DOHH2 (cell line): ENCODE measurements around the gene B4GALT2.

Source experiments
- H3F3A ChIP-seq: fragments of 200-600 bp; sonication (generic), shearing (Covaris generic); 2 replicates; pipeline ENCODE4 v1.6.0; 2016; ENCODE audit warnings: antibody characterized with exemption, mild to moderate bottlenecking; ENCODE audit not compliant: control insufficient read depth, insufficient read depth
- H3K27ac ChIP-seq: fragments of 200-600 bp; sonication (generic); 2 replicates; pipeline ENCODE4 v1.5.1; 2014; ENCODE audit warnings: low read depth, mild to moderate bottlenecking, low read length, moderate library complexity
- H3K27me3 ChIP-seq: fragments of 200-600 bp; sonication (generic); 2 replicates; pipeline ENCODE4 v1.6.1; 2014; ENCODE audit warnings: mild to moderate bottlenecking, low read length, mixed read lengths; ENCODE audit not compliant: control insufficient read depth
- H3K36me3 ChIP-seq: fragments of 200-600 bp; sonication (generic); 2 replicates; pipeline ENCODE4 v1.6.1; 2014; ENCODE audit warnings: mild to moderate bottlenecking, low read length, moderate library complexity, mixed read lengths; ENCODE audit not compliant: control insufficient read depth
- H3K4me1 ChIP-seq: fragments of 200-600 bp; sonication (generic); 2 replicates; pipeline ENCODE4 v1.6.1; 2014; ENCODE audit warnings: mild to moderate bottlenecking, low read length, mixed read lengths; ENCODE audit not compliant: control insufficient read depth
- H3K4me2 ChIP-seq: fragments of 200-600 bp; sonication (generic); 2 replicates; pipeline ENCODE4 v1.6.0; 2014; ENCODE audit warnings: mild to moderate bottlenecking, low read length, moderate library complexity
- H3K4me3 ChIP-seq: fragments of 200-600 bp; sonication (generic); 2 replicates; pipeline ENCODE4 v1.5.1; 2014; ENCODE audit warnings: mild to moderate bottlenecking, low read length, mixed read lengths
- H3K79me2 ChIP-seq: fragments of 200-600 bp; sonication (generic); 2 replicates; pipeline ENCODE4 v1.6.1; 2014; ENCODE audit warnings: mild to moderate bottlenecking, low read length, mixed read lengths; ENCODE audit not compliant: control insufficient read depth
- H3K9me2 ChIP-seq: fragments of 200-600 bp; sonication (generic); replicated peaks from 2 replicates; pipeline ENCODE4 v1.6.1; 2014; ENCODE audit warnings: mild to moderate bottlenecking, low read length, mixed read lengths; ENCODE audit not compliant: control insufficient read depth
- H3K9me3 ChIP-seq: fragments of 200-600 bp; sonication (generic); 2 replicates; pipeline ENCODE4 v1.6.1; 2014; ENCODE audit warnings: antibody characterized with exemption, low read length, mixed read lengths; ENCODE audit not compliant: control insufficient read depth, insufficient read depth
- H4K20me1 ChIP-seq: fragments of 200-600 bp; sonication (generic); 2 replicates; pipeline ENCODE4 v1.6.0; 2014; ENCODE audit warnings: low read depth, mild to moderate bottlenecking, antibody characterized with exemption, low read length, moderate library complexity; ENCODE audit not compliant: control insufficient read depth, insufficient read depth
- EZH2phosphoT487 ChIP-seq: fragments of 200-600 bp; sonication (generic); IDR thresholded peaks from 2 replicates; pipeline ENCODE4 v1.6.1; 2017; ENCODE audit warnings: borderline replicate concordance, mild to moderate bottlenecking, antibody characterized with exemption, low read length, moderate library complexity, mixed read lengths
- TF ChIP-seq, protein P1 (sequence below): fragments of 200-600 bp; sonication (generic); IDR thresholded peaks from one replicate; pipeline ENCODE4 v1.5.1; 2014; ENCODE audit warnings: antibody characterized with exemption, mild to moderate bottlenecking, low read depth, low read length; ENCODE audit not compliant: poor library complexity, severe bottlenecking

B4GALT2 gene

DNA sequence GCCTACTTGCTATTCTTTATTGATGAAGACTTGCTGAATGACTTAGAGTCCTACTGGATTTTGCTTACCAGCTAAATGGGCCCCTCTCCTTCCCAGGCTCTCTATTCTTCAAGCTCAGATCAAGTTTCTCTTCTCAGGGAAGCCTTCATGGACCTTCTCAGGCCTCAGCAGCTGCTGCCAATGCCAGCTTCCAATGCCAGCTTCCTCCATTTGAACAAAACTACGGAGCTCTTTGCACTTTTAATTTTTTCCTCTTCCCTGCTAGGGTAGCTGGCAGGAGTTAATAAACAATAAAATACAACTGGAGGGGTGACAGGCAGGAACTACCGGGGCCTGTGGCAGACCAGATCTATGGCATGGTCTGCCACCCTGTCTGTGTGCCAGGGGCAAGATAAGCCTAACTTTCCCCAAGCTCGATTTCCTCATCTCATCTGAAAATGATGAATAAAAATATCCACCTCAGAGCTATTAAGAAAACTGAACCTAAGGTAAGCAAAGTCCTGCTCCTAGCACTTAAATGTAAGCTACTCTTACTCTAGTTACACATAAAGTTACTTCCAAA is 33.3 kb upstream of the B4GALT2 start:
- H3K27ac ChIP-seq: no peak overlapping the region
- TF ChIP-seq, protein P1, sequence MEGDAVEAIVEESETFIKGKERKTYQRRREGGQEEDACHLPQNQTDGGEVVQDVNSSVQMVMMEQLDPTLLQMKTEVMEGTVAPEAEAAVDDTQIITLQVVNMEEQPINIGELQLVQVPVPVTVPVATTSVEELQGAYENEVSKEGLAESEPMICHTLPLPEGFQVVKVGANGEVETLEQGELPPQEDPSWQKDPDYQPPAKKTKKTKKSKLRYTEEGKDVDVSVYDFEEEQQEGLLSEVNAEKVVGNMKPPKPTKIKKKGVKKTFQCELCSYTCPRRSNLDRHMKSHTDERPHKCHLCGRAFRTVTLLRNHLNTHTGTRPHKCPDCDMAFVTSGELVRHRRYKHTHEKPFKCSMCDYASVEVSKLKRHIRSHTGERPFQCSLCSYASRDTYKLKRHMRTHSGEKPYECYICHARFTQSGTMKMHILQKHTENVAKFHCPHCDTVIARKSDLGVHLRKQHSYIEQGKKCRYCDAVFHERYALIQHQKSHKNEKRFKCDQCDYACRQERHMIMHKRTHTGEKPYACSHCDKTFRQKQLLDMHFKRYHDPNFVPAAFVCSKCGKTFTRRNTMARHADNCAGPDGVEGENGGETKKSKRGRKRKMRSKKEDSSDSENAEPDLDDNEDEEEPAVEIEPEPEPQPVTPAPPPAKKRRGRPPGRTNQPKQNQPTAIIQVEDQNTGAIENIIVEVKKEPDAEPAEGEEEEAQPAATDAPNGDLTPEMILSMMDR: no peak
- no peak for TF ChIP-seq EZH2phosphoT487
- peaks cover 41% of the 10 kb centered on the region for H3K79me2 ChIP-seq
- peak overlapping the region; percentile 94 for H3K4me3 ChIP-seq
- H3K4me2 ChIP-seq: peak overlapping the region; percentile 93
- H3K36me3 ChIP-seq: peaks cover 23% of the 10 kb centered on the region
- H4K20me1 ChIP-seq: no peaks in the 10 kb centered on the region
- H3K4me1 ChIP-seq: peaks cover 26% of the 10 kb centered on the region
- no peaks in the 10 kb centered on the region for H3K9me2 ChIP-seq
- no peaks in the 10 kb centered on the region for H3F3A ChIP-seq
- H3K27me3 ChIP-seq: no peaks in the 10 kb centered on the region
- H3K9me3 ChIP-seq: no peaks in the 10 kb centered on the region

DNA sequence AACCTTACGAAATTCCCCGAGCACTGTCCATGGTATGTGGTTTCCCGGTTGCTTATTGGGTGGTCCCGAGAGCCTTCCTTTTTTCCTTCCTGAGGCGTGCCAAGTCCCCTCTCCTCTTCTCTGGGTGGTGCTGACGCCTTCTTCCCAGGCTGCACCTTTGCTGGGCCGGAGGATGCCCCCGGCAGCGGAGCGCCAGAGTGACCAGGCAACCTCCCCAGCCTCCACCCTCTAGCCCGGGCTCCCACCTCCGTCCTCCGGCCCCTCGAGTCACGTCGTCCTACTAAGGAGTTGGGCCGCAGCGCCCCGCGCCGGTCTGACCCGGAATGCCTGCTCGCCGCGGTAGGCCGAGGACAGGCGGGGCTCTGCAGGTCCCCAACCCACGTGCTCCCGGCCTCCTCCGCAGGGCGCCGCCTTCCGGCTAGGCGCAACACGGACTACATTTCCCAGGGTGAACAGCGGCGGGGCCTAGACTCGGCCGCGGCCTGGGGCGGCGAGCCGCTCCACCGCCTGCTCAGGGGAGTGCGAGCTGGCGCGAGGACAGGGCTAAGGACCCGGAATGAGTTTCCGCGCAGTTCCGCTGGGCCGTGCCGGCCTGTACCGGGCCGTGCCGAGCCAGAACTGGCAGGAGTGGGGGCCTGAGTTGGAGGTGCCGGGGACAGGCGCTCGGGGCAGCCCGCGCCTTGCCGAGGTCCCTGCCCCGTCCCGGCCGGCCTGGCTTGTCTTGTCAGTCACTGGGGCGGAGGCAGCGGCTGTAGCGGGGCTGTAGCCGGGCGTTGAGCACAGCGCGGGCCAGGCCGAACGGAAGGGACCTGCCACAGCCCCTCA is 32.6 kb upstream of the B4GALT2 start, which contains the start of gene IPO13:
IPO13 (plus strand) TSS at position 715 of the 825 bp plus-strand sequence. CDS start 651 bp downstream, outside the sequence.
- H4K20me1 ChIP-seq: no peaks in the 10 kb centered on the region
- no peaks in the 10 kb centered on the region for H3F3A ChIP-seq
- H3K36me3 ChIP-seq: peaks cover 27% of the 10 kb centered on the region
- H3K4me1 ChIP-seq: peaks cover 26% of the 10 kb centered on the region
- H3K79me2 ChIP-seq: peaks cover 46% of the 10 kb centered on the region
- H3K27ac ChIP-seq: peak within 1 kb of the TSS; percentile 64
- no peaks in the 10 kb centered on the region for H3K27me3 ChIP-seq
- no peaks in the 10 kb centered on the region for H3K9me2 ChIP-seq
- TF ChIP-seq, protein P1: peak; percentile 89
- TF ChIP-seq EZH2phosphoT487: no peak
- no peaks in the 10 kb centered on the region for H3K9me3 ChIP-seq
- H3K4me2 ChIP-seq: peak within 1 kb of the TSS; percentile 93
- H3K4me3 ChIP-seq: peak within 1 kb of the TSS; percentile 94

DNA sequence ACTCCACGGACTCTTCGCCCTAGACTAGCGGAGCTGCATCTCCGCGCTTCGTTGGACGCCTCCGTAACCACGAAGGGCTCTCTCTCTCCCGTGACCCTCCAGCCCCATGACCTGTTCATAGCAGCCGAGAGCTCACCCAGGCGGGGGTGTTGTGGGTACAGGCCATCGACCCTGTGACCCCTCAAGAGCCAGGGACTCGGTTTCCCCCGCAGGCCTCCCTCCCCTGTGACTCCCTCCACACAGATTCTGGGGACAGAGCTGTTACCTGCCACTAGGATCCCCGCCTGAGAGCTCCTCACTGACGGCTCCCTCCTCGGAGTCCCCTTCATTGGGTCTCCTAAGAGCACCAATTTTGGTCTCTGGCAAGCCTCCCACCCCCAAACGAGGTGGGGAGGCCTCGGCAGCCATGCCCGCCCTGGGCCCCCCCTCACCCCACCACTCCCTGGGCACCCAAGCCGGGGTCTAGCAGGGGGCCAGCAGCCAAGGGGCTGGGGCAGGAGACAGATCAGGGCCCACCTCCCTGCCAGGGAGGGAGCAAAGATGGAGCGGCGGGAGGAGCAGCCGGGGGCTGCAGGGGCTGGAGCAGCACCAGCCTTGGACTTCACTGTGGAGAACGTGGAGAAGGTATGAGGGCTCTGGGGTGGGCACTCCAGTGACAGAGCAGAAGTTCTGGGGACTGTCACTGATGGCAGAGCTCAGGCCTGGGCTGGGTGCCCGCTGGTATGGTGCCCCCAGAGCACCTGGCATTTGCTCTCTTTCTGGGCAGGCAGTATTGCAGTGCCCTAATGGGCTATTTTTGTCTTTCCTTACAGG is 31.7 kb upstream of the B4GALT2 start:
- H3K4me3 ChIP-seq: peak overlapping the region; percentile 94
- H3K27me3 ChIP-seq: no peaks in the 10 kb centered on the region
- no peaks in the 10 kb centered on the region for H4K20me1 ChIP-seq
- peaks cover 50% of the 10 kb centered on the region for H3K79me2 ChIP-seq
- H3F3A ChIP-seq: no peaks in the 10 kb centered on the region
- no peaks in the 10 kb centered on the region for H3K9me2 ChIP-seq
- no peaks in the 10 kb centered on the region for H3K9me3 ChIP-seq
- TF ChIP-seq, protein P1: no peak
- no peak for TF ChIP-seq EZH2phosphoT487
- peak overlapping the region; percentile 64 for H3K27ac ChIP-seq
- H3K4me1 ChIP-seq: peaks cover 26% of the 10 kb centered on the region
- H3K4me2 ChIP-seq: peak overlapping the region; percentile 93
- H3K36me3 ChIP-seq: peaks cover 27% of the 10 kb centered on the region
